Measurements from ENCODE around the gene TMEM97. TPM values are rescaled to one million over a fixed set of nuclear protein-coding genes. Genes with fewer than 3 reads are reported as not detected.

The TMEM97 gene
- polyA plus RNA-seq, 3 donors from 2014 or later, result 9.8 to 13.8 (median 11.4) TPM

GRCh38 chr17:28347261-28347891, 28.4 kb downstream of the TMEM97 start:
- Mint-ChIP-seq H3K27ac (no peak overlapping the region), H3K27me3 (ENCODE audit: low read depth in 3 of 3) (peaks cover 0 to 3% (median 0%) of the 10 kb centered on the region in 3 donors), H3K9me3 (no peaks in the 10 kb centered on the region), H3K4me1 (no peaks in the 10 kb centered on the region), H3K4me3 (no peak overlapping the region), H3K36me3 (peaks cover 11 to 54% (median 20%) of the 10 kb centered on the region in 3 donors)
- DNase-seq, result no peak

GRCh38 chr17:28348979-28349378, 30.0 kb downstream of the TMEM97 start:
- Mint-ChIP-seq H3K27ac (no peak overlapping the region), H3K27me3 (ENCODE audit: low read depth in 3 of 3) (peaks cover 0 to 3% (median 0%) of the 10 kb centered on the region in 3 donors), H3K36me3 (peaks cover 11 to 49% (median 20%) of the 10 kb centered on the region in 3 donors), H3K9me3 (no peaks in the 10 kb centered on the region), H3K4me3 (no peak overlapping the region), H3K4me1 (no peaks in the 10 kb centered on the region)
- no peak for DNase-seq

- no peak for DNase-seq
- Mint-ChIP-seq H3K27ac (no peak overlapping the region), H3K9me3 (no peaks in the 10 kb centered on the region), H3K4me1 (peaks cover 0 to 5% of the 10 kb centered on the region in 2 donors), H3K4me3 (no peak overlapping the region), H3K36me3 (peaks cover 11 to 51% (median 19%) of the 10 kb centered on the region in 3 donors), H3K27me3 (ENCODE audit: low read depth in 3 of 3) (peaks cover 0 to 3% (median 0%) of the 10 kb centered on the region in 3 donors)
Observed at GRCh38 chr17:28350271-28350670, 31.3 kb downstream of the TMEM97 start.

- H3K36me3 Mint-ChIP-seq, result peaks cover 3 to 24% (median 8%) of the 10 kb centered on the region in 3 donors
- peak within 1 kb of the TSS; percentile 92 to 95 (median 94) for H3K4me3 Mint-ChIP-seq
- peak; percentile 95 to 96 (median 95) for DNase-seq
- H3K27ac Mint-ChIP-seq, result peak within 1 kb of the TSS; percentile 88 to 95 (median 95)
- peaks cover 25 to 34% of the 10 kb centered on the region in 2 donors for H3K4me1 Mint-ChIP-seq
- no peaks in the 10 kb centered on the region for H3K9me3 Mint-ChIP-seq
- peaks cover 0 to 7% (median 5%) of the 10 kb centered on the region in 3 donors for H3K27me3 Mint-ChIP-seq (ENCODE audit: low read depth in 3 of 3)
Observed at GRCh38 chr17:28357061-28357900, 38.3 kb downstream of the TMEM97 start, which contains the start of gene POLDIP2. POLDIP2 (minus strand) TSS chr17:28357527; CDS start chr17:28357448, 79 bp downstream.

GRCh38 chr17:28357901-28358197, 38.8 kb downstream of the TMEM97 start:
- H3K27ac Mint-ChIP-seq, result peak overlapping the region; percentile 88 to 95 (median 95)
- H3K27me3 Mint-ChIP-seq (ENCODE audit: low read depth in 3 of 3), result peaks cover 0 to 7% (median 5%) of the 10 kb centered on the region in 3 donors
- peaks cover 25 to 34% of the 10 kb centered on the region in 2 donors for H3K4me1 Mint-ChIP-seq
- peak overlapping the region; percentile 92 to 95 (median 94) for H3K4me3 Mint-ChIP-seq
- DNase-seq, result no peak
- peaks cover 2 to 26% (median 8%) of the 10 kb centered on the region in 3 donors for H3K36me3 Mint-ChIP-seq
- no peaks in the 10 kb centered on the region for H3K9me3 Mint-ChIP-seq

GRCh38 chr17:28363186-28363585, 44.2 kb downstream of the TMEM97 start:
- Mint-ChIP-seq H3K27ac (no peak overlapping the region), H3K27me3 (ENCODE audit: low read depth in 3 of 3) (peaks cover 0 to 3% (median 0%) of the 10 kb centered on the region in 3 donors), H3K4me3 (no peak overlapping the region), H3K36me3 (peaks cover 0 to 22% (median 8%) of the 10 kb centered on the region in 3 donors), H3K4me1 (peaks cover 6% of the 10 kb centered on the region in 2 donors), H3K9me3 (no peaks in the 10 kb centered on the region)
- no peak for DNase-seq

- Mint-ChIP-seq H3K27me3 (ENCODE audit: low read depth in 3 of 3) (peaks cover 0 to 3% (median 0%) of the 10 kb centered on the region in 3 donors), H3K27ac (no peak overlapping the region), H3K9me3 (no peaks in the 10 kb centered on the region), H3K36me3 (peaks cover 0 to 22% (median 8%) of the 10 kb centered on the region in 3 donors), H3K4me1 (peaks cover 0 to 3% of the 10 kb centered on the region in 2 donors), H3K4me3 (no peak overlapping the region)
- DNase-seq, result no peak
Observed at GRCh38 chr17:28363776-28364650, 45.0 kb downstream of the TMEM97 start.

- Mint-ChIP-seq H3K27ac (no peak within 1 kb of the TSS), H3K36me3 (peaks cover 0 to 18% (median 8%) of the 10 kb centered on the region in 3 donors), H3K27me3 (ENCODE audit: low read depth in 3 of 3) (peaks cover 0 to 5% (median 0%) of the 10 kb centered on the region in 3 donors), H3K4me1 (no peaks in the 10 kb centered on the region), H3K9me3 (no peaks in the 10 kb centered on the region), H3K4me3 (no peak within 1 kb of the TSS)
- DNase-seq, result no peak
Observed at GRCh38 chr17:28364665-28365363, 45.8 kb downstream of the TMEM97 start, which contains the start of gene SEBOX. SEBOX (minus strand) TSS chr17:28365199; CDS start chr17:28365151, 48 bp downstream.

GRCh38 chr17:28365487-28365886, 46.5 kb downstream of the TMEM97 start:
- Mint-ChIP-seq H3K36me3 (peaks cover 0 to 15% (median 4%) of the 10 kb centered on the region in 3 donors), H3K9me3 (no peaks in the 10 kb centered on the region), H3K27ac (no peak overlapping the region), H3K4me3 (no peak overlapping the region), H3K27me3 (ENCODE audit: low read depth in 3 of 3) (peaks cover 0 to 5% (median 0%) of the 10 kb centered on the region in 3 donors), H3K4me1 (no peaks in the 10 kb centered on the region)
- DNase-seq, result no peak

GRCh38 chr17:28366605-28367004, 47.6 kb downstream of the TMEM97 start:
- peaks cover 0 to 5% (median 0%) of the 10 kb centered on the region in 3 donors for H3K27me3 Mint-ChIP-seq (ENCODE audit: low read depth in 3 of 3)
- H3K4me1 Mint-ChIP-seq, result peaks cover 3 to 5% of the 10 kb centered on the region in 2 donors
- no peak overlapping the region for H3K4me3 Mint-ChIP-seq
- no peaks in the 10 kb centered on the region for H3K9me3 Mint-ChIP-seq
- peaks cover 0 to 8% (median 4%) of the 10 kb centered on the region in 3 donors for H3K36me3 Mint-ChIP-seq
- peak overlapping the region in 2 of 6 donors; percentile 4 to 23 for H3K27ac Mint-ChIP-seq
- DNase-seq, result no peak

GRCh38 chr17:28367641-28368305, 48.8 kb downstream of the TMEM97 start:
- H3K9me3 Mint-ChIP-seq, result no peaks in the 10 kb centered on the region
- peaks cover 0 to 7% (median 0%) of the 10 kb centered on the region in 3 donors for H3K36me3 Mint-ChIP-seq
- DNase-seq, result no peak
- no peak overlapping the region for H3K4me3 Mint-ChIP-seq
- H3K4me1 Mint-ChIP-seq, result peaks cover 8 to 9% of the 10 kb centered on the region in 2 donors
- peaks cover 0 to 5% (median 0%) of the 10 kb centered on the region in 3 donors for H3K27me3 Mint-ChIP-seq (ENCODE audit: low read depth in 3 of 3)
- no peak overlapping the region for H3K27ac Mint-ChIP-seq

- no peak for DNase-seq
- H3K4me1 Mint-ChIP-seq, result peaks cover 14 to 15% of the 10 kb centered on the region in 2 donors
- H3K4me3 Mint-ChIP-seq, result no peak overlapping the region
Observed at GRCh38 chr17:28368306-28368831, 49.4 kb downstream of the TMEM97 start.

More at GRCh38 chr17:28368306-28368831, 49.4 kb downstream of the TMEM97 start:
- H3K27me3 Mint-ChIP-seq (ENCODE audit: low read depth in 3 of 3), result peaks cover 0 to 5% (median 0%) of the 10 kb centered on the region in 3 donors
- H3K36me3 Mint-ChIP-seq, result peaks cover 0 to 3% (median 0%) of the 10 kb centered on the region in 3 donors
- no peak overlapping the region for H3K27ac Mint-ChIP-seq
- no peaks in the 10 kb centered on the region for H3K9me3 Mint-ChIP-seq
